Hepatocyte (in vitro differentiated cells): ENCODE results near the gene C15orf62. TPM values are rescaled to one million over a fixed set of nuclear protein-coding genes. Genes with fewer than 3 reads are reported as not detected.
A peak's percentile ranks its signal among the peaks of the same experiment; 100 is the strongest.

Experiments
- DNase-seq: peaks from one replicate; pipeline ENCODE4 v3.0.0-alpha.2; 2016; ENCODE audit warnings: low spot score
- H2AFZ ChIP-seq: fragments of 200-600 bp; sonication (generic); 2 replicates; pipeline ENCODE4 v1.6.0; 2016; ENCODE audit warnings: antibody characterized with exemption, mild to moderate bottlenecking
- H3K27ac ChIP-seq: fragments of 200-600 bp; sonication (generic); 2 replicates; pipeline ENCODE4 v1.5.1; 2016; ENCODE audit warnings: mild to moderate bottlenecking
- H3K27me3 ChIP-seq: fragments of 200-600 bp; sonication (generic); 2 replicates; pipeline ENCODE4 v1.6.1; 2016
- H3K36me3 ChIP-seq: fragments of 200-600 bp; sonication (generic); replicated peaks from 2 replicates; pipeline ENCODE4 v1.5.1; 2016; ENCODE audit warnings: low read depth; ENCODE audit not compliant: insufficient read depth
- H3K4me1 ChIP-seq: fragments of 200-600 bp; sonication (generic); 2 replicates; pipeline ENCODE4 v1.5.1; 2016; ENCODE audit warnings: mild to moderate bottlenecking, moderate library complexity; ENCODE audit not compliant: insufficient read depth
- H3K4me2 ChIP-seq: fragments of 200-600 bp; sonication (generic); 2 replicates; pipeline ENCODE4 v1.6.0; 2016
- H3K4me3 ChIP-seq: fragments of 200-600 bp; sonication (generic); 2 replicates; pipeline ENCODE4 v1.5.1; 2016; ENCODE audit warnings: mild to moderate bottlenecking
- H3K79me2 ChIP-seq: fragments of 200-600 bp; sonication (generic); 2 replicates; pipeline ENCODE4 v1.6.0; 2017; ENCODE audit warnings: mild to moderate bottlenecking
- H3K9me2 ChIP-seq: fragments of 200-600 bp; sonication (generic); replicated peaks from 2 replicates; pipeline ENCODE4 v1.6.0; 2017; ENCODE audit warnings: mild to moderate bottlenecking; ENCODE audit not compliant: insufficient read depth
- H3K9me3 ChIP-seq: fragments of 200-600 bp; sonication (generic); 2 replicates; pipeline ENCODE4 v1.5.1; 2016; ENCODE audit warnings: low read depth, mild to moderate bottlenecking
- H4K20me1 ChIP-seq: fragments of 200-600 bp; sonication (generic); 2 replicates; pipeline ENCODE4 v1.6.0; 2016; ENCODE audit warnings: mild to moderate bottlenecking; ENCODE audit not compliant: insufficient read depth, poor library complexity, severe bottlenecking
- CTCF ChIP-seq: fragments of 200-600 bp; sonication (generic); IDR thresholded peaks from 2 replicates; pipeline ENCODE4 v1.5.1; 2016; ENCODE audit warnings: antibody characterized with exemption, mild to moderate bottlenecking; ENCODE audit not compliant: poor library complexity
- EZH2 ChIP-seq: fragments of 200-600 bp; sonication (generic); IDR thresholded peaks from 2 replicates; pipeline ENCODE4 v1.6.1; 2016; ENCODE audit warnings: antibody characterized with exemption, mild to moderate bottlenecking, borderline replicate concordance
- EZH2phosphoT487 ChIP-seq: fragments of 200-600 bp; sonication (generic); IDR thresholded peaks from one replicate; pipeline ENCODE4 v1.6.1; 2018; ENCODE audit warnings: antibody characterized with exemption, mild to moderate bottlenecking, low read depth, moderate library complexity; ENCODE audit not compliant: unreplicated experiment, severe bottlenecking
- WGBS: methylation state at CpG from one replicate; pipeline ENCODE4 v1.1.6; 2016; ENCODE audit warnings: low lambda C conversion rate; ENCODE audit errors: missing lambda C conversion rate; 5-methylcytosine and 5-hydroxymethylcytosine counted together
- polyA plus RNA-seq: library from polyadenylated mRNA; unstranded; fragments of >200 nt; fragmentation: Nextera tagmentation; extraction: Ambion mirVana; gene quantifications from 2 replicates; pipeline ENCODE4 v1.2.1, GENCODE V29; 2016
- total RNA-seq: library from RNA; depleted of rRNA; stranded (reverse); fragments of >200 nt; gene quantifications from 2 replicates; pipeline ENCODE4 v1.2.3, GENCODE V29; 2014

The C15orf62 gene
- total and polyA plus RNA-seq, 2 experiments from 2014 or later: 0.43 to 0.97 TPM

- Histone ChIP-seq H3K27ac (peak overlapping the region; percentile 97), H3K27me3 (no peaks in the 10 kb centered on the region), H2AFZ (no peak overlapping the region), H3K4me3 (no peak overlapping the region), H3K4me2 (peak overlapping the region; percentile 93), H3K79me2 (no peaks in the 10 kb centered on the region), H3K4me1 (peaks cover 43% of the 10 kb centered on the region), H3K36me3 (no peaks in the 10 kb centered on the region), H3K9me2 (no peaks in the 10 kb centered on the region), H3K9me3 (no peaks in the 10 kb centered on the region), H4K20me1 (no peaks in the 10 kb centered on the region)
- 82% methylated on average over 7 of the region's 7 CpGs for WGBS
- DNase-seq: no peak
- TF ChIP-seq EZH2phosphoT487 (no peak), EZH2 (no peak), CTCF (no peak)
These were observed 3.5 kb upstream of the C15orf62 start for GRCh38 chr15:40766194-40766815.

- no peaks in the 10 kb centered on the region for H3K79me2 ChIP-seq
- H3K4me2 ChIP-seq: no peak overlapping the region
- no peaks in the 10 kb centered on the region for H3K36me3 ChIP-seq
- no peaks in the 10 kb centered on the region for H4K20me1 ChIP-seq
- TF ChIP-seq EZH2: no peak
- TF ChIP-seq CTCF: no peak
- no peak for TF ChIP-seq EZH2phosphoT487
- H3K4me3 ChIP-seq: no peak overlapping the region
- no peaks in the 10 kb centered on the region for H3K27me3 ChIP-seq
- no peaks in the 10 kb centered on the region for H3K9me3 ChIP-seq
- no peak overlapping the region for H3K27ac ChIP-seq
- no peak for DNase-seq
- WGBS: 95% methylated on average over 32 of the region's 32 CpGs
- H3K9me2 ChIP-seq: no peaks in the 10 kb centered on the region
- H3K4me1 ChIP-seq: peaks cover 43% of the 10 kb centered on the region
- H2AFZ ChIP-seq: no peak overlapping the region
These were observed 2.6 kb upstream of the C15orf62 start for GRCh38 chr15:40766906-40767837.

GRCh38 chr15:40767838-40768500 is 1.8 kb upstream of the C15orf62 start:
- Histone ChIP-seq H3K9me3 (no peaks in the 10 kb centered on the region), H3K4me2 (no peak overlapping the region), H3K27ac (no peak overlapping the region), H4K20me1 (no peaks in the 10 kb centered on the region), H2AFZ (no peak overlapping the region), H3K9me2 (no peaks in the 10 kb centered on the region), H3K36me3 (no peaks in the 10 kb centered on the region), H3K4me3 (no peak overlapping the region), H3K79me2 (no peaks in the 10 kb centered on the region), H3K4me1 (peaks cover 37% of the 10 kb centered on the region), H3K27me3 (no peaks in the 10 kb centered on the region)
- 97% methylated on average over 26 of the region's 29 CpGs for WGBS
- TF ChIP-seq EZH2phosphoT487 (no peak), EZH2 (no peak), CTCF (no peak)
- DNase-seq: no peak
